GM21619 (cell line): ENCODE data around the gene TSPAN1.
A peak's percentile ranks its signal among the peaks of the same experiment; 100 is the strongest.

Source experiments
- ATAC-seq: cut with Tn5 transposase; IDR thresholded peaks from one replicate; pipeline ENCODE4 v1.9.1; 2021; ENCODE audit not compliant: unreplicated experiment

Gene TSPAN1

DNA sequence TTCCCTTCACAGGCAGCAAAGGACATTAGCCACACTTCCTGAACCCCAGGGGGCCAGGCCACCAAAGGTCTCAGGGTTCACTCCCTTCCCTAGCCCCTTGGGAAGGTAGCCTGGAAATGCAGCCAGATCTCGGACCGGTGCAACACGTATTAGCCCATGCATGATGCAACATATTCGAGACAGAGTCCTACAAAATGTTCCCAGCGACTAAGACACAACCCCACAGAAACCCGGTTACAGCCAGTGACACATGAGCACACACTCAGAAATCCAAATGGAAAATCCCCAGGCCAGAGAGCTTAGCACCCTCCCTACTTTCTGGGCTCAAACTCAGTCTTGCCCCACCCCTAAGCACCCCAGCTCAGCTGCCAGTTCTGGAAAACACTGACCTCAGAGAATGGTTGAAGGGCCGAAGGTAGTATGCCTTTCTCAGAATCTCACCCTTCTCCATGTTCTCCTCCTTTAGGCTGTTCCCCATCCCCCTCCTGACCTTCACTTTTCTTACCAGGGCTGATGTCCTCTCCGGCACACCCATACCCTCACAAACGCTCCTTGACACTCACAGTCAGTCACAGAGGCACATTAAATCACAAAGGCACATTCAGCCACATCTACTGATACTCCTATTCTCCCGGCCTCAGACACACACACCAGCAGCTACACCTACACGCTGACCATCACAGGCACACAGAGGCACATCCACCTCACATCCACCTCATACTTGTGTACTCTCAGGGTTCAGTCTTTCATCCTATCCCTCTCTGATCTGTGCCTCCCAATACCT is at the start of gene TSPAN1:
Gene TSPAN1 (plus strand): TSS at position 640 of the 784 bp plus-strand sequence. CDS start 6,021 bp downstream, outside the sequence.
- no peak for ATAC-seq

DNA sequence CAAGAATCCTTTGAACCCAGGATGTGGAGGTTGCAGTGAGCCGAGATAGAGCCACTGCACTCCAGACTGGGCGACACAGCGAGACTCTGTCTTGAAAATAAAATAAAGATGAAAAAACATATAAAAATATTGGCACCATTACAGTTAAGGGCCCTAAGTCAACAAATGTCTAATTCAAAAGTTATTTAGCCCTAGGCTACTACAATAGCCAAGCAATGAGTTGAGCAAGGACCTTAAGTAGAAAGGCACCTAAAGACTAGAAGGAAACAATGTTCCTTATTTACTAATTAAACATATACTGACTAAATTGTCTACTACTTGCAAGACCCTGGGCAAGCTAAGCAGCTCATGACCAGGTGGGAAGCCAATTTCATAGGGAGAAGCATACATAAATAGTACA is 46.5 kb upstream of the TSPAN1 start:
- no peak for ATAC-seq

DNA sequence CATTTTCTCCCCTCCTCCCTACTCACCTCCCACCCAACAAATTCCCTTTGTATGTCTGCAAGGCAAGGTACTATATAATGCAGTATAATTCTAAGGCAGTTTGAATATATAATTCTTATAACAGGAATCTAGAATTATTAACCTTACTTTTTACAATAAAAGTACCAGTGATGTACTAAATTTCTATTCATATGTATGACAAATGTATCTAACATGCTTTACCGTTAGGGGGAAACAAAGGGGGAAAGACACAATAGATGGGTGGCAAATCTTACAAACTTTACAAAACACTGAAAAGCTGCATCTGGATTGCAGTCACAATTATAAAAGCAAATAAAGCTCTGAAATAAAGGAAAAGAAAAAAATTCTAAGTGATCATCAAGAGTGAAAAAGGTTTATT is 44.8 kb upstream of the TSPAN1 start:
- no peak for ATAC-seq

GRCh38 chr1:46130606-46131005 is 44.3 kb upstream of the TSPAN1 start:
- ATAC-seq = no peak

DNA sequence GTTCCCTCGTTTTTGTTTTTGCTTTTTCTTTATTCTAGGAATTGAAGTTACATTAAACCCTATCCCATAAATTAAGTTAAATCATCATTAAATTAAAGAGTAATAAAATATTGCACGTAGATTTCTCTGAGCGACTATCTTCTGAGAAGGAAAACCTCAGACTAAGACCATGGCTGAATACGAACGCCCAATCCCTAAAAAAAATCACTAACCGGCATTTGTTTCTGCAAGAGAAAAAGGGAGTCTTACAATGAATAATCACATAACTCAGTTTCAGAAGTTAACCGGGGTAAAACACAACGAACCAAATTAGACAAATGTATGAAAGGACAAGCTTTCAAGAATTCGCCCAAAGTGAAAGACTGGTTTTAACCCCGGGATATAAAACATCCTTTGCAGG is 43.8 kb upstream of the TSPAN1 start:
- no peak for ATAC-seq

DNA sequence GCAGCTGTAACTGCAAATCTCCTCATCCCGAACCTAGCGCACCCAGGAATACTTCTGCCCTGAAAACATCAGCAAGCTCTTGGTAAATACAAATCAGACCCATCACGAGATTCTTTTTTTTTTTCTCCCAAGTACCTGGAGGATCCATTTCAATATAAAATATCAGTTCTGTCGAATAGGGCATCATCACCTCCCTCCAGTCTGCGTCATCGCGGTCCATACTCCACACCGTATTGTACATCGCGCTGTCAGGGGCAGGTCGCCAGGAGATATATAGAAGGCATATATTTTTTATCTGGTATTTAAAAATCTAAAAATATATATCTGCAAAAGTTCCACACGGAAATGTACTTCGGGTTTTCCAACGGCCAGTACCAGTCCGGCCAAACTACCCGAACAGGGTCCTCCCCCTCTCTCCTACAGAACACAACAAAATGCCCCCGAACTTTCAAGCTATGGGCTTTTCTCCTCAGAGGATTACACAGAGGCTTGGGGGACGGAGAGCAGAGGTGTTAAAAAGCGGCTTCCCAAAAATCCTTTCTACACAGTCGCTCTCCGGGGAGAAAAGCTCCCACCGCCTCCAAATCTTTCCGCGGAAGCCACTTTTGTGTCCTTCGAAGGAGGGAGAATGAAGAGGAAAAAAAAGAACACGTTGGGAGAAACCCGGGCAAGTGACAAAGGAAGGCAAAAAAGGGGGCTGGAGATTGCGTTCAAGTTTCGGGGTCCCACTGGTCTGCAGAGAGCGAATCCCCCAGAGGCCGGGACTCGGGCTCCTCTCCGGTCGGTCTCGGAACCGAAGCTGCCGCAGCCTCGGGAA is 43.0 kb upstream of the TSPAN1 start:
- no peak for ATAC-seq

DNA sequence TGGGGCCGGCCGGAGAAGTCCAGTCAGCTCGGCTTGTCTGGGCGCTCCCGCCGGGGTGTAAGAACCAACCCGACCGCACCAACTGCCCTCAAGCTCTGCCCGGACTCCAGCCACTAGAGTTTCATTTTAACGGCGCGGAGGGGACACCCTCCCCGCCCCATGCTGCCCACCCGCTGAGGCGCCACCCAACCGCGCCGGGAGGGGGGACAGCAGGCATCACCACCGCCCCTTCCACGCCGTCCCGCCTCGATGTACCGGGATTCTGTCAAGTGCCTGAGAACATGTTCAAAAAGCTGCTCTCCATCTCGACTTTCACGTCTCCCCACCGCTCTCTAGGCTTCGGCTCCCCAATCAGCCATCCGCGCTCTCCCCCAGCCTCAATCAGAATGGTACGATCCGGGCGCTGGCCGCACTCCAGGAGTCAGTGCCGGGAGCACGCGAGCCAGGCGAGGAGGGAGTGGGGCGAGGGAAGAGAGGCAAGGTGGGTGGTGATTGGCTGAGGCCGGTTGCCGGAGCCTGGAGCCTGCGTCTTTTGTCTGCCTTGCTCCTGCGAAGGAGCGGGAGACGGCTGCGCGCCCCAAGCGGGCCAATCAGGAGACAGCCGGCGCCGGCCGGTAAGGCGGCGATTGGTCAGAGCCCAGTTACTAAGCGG is 42.2 kb upstream of the TSPAN1 start, which contains the start of gene PIK3R3:
Gene PIK3R3 (minus strand): TSS at position 101 of the 652 bp plus-strand sequence. CDS start 677 bp downstream, outside the sequence.
- ATAC-seq = peak; percentile 82

- ATAC-seq = peak; percentile 52
Measured at GRCh38 chr1:46133181-46133658, 41.7 kb upstream of the TSPAN1 start.

DNA sequence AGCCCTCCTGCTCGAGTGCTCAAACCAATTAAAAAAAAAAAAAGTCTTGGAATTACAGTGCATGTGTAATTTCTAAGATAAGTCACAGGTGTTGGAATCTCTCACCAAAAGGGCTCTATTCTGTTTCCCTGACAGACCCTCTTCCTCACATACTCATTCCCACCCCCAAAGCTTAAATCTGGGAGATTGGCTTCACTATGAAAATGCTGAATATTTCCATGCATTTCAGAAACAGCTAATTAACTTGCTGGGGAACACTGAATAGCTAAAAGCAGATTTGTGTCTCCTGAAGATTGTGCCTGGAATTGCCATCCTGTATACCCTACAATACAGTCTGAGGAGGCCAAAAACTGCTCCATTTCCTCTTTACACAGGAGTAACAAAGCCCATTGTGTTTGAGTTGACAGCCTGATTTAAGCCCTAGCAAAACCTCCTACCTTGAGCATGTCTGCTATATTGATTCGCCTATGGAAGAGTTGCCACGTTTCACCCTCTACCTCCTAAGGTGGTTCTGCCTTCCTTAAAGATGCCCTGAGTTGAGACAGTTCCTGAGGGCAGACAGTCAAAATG is 41.0 kb upstream of the TSPAN1 start:
- no peak for ATAC-seq

GRCh38 chr1:46134660-46135331 is 40.1 kb upstream of the TSPAN1 start:
- no peak for ATAC-seq

- no peak for ATAC-seq
Measured at GRCh38 chr1:46136711-46137110, 38.2 kb upstream of the TSPAN1 start.

DNA sequence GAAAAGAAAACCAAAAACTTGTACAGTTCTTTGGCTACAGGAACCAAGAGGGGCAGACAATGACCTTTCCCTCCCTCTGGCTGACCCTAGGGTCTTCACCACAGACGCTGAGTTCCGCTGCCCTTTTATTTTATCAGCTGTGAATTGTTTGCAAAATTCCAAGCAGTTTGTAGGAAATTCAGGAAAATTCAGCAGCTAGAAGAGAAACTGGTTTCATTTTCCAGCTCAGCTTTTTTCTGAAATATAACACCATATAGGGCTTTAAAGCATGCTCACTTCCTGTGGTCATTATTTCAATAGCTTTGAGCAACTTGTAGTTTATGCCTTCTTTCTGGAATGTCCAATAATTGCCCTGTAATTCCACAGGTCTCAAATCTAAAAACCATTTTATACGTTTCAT is 37.0 kb upstream of the TSPAN1 start:
- ATAC-seq = no peak

DNA sequence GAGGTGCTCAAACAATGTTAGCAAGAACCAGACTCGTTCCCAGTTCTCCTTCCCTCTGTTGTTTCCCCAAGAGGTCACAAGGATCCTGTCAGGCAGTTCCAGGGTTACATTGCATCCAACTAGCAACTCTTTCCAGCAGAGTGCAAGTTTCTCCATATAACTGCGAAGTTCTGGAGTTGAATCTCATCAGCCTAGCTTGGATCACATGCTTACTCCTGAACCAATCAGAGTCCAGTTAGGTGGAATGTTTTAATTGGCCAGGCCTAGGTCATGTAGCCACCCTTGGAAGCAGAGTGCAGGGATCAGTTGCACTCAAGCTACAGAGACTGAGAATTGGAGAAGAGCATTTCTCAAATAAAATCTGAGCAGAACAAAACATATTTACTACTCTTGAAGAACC is 26.6 kb upstream of the TSPAN1 start:
- no peak for ATAC-seq

DNA sequence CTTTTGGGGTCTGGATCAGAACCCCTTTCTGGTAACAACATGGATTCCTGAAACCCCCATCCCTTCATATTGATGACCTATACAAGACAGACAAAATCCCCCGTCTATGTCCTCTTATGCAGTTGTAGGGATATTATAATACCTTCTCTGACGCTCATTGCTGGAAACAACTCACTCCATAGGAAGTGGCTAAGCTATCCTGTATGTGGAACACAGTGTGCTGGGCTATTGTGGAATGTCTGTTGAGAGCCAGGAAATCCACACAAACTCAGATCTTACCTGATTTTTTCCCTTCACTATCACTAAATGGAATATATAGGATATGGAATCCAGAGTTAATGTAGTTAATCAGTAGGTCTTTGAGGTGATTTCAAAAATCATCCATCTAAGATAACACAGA is 24.8 kb upstream of the TSPAN1 start:
- ATAC-seq = no peak

- ATAC-seq = no peak
Measured at GRCh38 chr1:46152016-46152415, 22.9 kb upstream of the TSPAN1 start.

- ATAC-seq = no peak
Measured at GRCh38 chr1:46153228-46153627, 21.7 kb upstream of the TSPAN1 start.

GRCh38 chr1:46153732-46154131 is 21.2 kb upstream of the TSPAN1 start:
- no peak for ATAC-seq

DNA sequence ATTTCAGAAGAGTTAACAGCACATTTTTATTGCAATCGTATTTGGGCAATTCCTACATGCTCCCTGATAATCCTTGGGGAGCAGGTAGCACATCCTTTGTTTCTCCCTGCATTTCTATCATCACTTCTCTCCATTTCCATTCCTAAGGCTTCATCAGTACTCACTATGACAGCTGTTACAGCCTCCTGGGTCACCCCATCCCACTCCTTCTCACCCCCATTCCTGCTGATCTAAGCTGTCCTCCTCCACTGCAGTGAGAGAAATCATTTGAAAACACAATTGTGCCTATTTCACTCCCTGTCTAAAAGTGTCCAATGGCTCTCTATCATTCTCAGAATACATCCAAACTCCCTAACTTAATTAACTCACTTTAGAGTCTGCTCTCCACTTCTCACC is 17.0 kb upstream of the TSPAN1 start:
- no peak for ATAC-seq

DNA sequence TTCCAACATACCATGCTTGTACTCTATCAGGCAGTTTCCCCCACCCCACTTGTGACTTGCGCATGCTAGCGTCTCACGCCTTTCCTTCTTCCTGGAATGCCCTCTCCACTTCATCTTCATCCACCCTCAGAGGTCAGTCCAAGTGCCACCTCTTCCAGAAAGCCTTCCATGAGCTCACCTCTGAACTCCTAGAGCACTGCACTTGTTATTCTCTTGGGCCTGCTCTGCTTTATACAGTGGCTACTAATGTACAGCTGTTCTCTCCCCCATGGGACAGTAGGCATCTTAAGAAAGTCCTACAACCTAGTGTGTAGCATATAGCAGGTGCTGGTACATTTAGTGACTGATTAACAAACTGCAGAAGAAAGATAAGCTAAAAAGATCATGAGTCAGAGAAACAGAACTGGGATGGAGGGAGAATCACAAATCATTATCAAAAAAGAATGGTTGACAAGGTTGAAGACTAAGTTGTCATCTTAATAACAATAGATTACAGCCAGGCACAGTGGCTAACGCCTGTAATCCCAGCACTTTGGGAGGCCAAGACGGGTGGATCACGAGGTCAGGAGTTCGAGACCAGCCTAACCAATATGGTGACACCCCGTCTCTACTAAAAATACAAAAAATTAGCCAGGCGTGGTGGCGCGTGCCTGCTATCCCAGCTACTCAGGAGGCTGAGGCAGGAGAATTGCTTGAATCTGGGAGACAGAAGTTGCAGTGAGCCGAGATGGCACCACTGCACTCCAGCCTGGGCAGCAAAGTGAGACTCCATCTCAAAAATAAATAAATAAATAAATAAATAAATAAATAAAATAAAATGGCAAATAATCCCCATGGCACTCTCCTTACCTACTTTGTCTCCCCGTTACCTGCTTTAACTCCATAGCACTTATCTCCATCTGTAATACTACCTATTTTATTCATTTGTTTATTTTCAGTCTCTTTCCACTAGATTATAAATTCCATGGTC is 16.3 kb upstream of the TSPAN1 start:
- peak; percentile 83 for ATAC-seq
